Islet precursor cell (in vitro differentiated cells): ENCODE results near the gene PITX3.
"Not testable (repeated sequence)": the region's sequence is repeated elsewhere in the genome, so short reads cannot be mapped to it uniquely, and the experiment has no call there.

Experiments
- DNase-seq: peaks from one replicate; pipeline ENCODE4 v3.0.0-alpha.2; 2018

PITX3 gene

GRCh38 chr10:102254426-102254825 is 13.1 kb upstream of the PITX3 start:
- no peak for DNase-seq

GRCh38 chr10:102252508-102252907 is 11.2 kb upstream of the PITX3 start:
- not testable (repeated sequence) for DNase-seq

GRCh38 chr10:102247734-102248133 is 6.4 kb upstream of the PITX3 start:
- no peak for DNase-seq

- DNase-seq = no peak
Measured at GRCh38 chr10:102246261-102246660, 4.9 kb upstream of the PITX3 start.

- no peak for DNase-seq
Measured at GRCh38 chr10:102245932-102246251, 4.6 kb upstream of the PITX3 start.

GRCh38 chr10:102245082-102245931 is 4.0 kb upstream of the PITX3 start, which contains the start of gene GBF1:
Gene GBF1 (plus strand): TSS chr10:102245532. CDS start chr10:102258939, 13,407 bp downstream.
- DNase-seq = peak; percentile 99

- no peak for DNase-seq
Measured at GRCh38 chr10:102243309-102243708, 2.0 kb upstream of the PITX3 start.

GRCh38 chr10:102242118-102242485 is 790 bp upstream of the PITX3 start:
- DNase-seq = no peak

- no peak for DNase-seq
Measured at GRCh38 chr10:102241032-102241443, 274 bp downstream of the PITX3 start.

- no peak for DNase-seq
Measured at GRCh38 chr10:102240467-102241031, 763 bp downstream of the PITX3 start.

GRCh38 chr10:102237711-102238252 is 3.5 kb downstream of the PITX3 start:
- no peak for DNase-seq

- DNase-seq = no peak
Measured at GRCh38 chr10:102236006-102236405, 5.3 kb downstream of the PITX3 start.

- DNase-seq = peak; percentile 69
Measured at GRCh38 chr10:102235598-102235920, 5.8 kb downstream of the PITX3 start.

GRCh38 chr10:102234888-102235597 is 6.3 kb downstream of the PITX3 start:
- no peak for DNase-seq

GRCh38 chr10:102233997-102234396 is 7.3 kb downstream of the PITX3 start:
- DNase-seq = no peak

- DNase-seq = peak; percentile 78
Measured at GRCh38 chr10:102231357-102232318, 9.7 kb downstream of the PITX3 start.

GRCh38 chr10:102230861-102231356 is 10.4 kb downstream of the PITX3 start:
- DNase-seq = peak; percentile 62

GRCh38 chr10:102230264-102230860 is 10.9 kb downstream of the PITX3 start:
- peak; percentile 79 for DNase-seq

GRCh38 chr10:102229810-102230263 is 11.5 kb downstream of the PITX3 start:
- DNase-seq = peak; percentile 91

- no peak for DNase-seq
Measured at GRCh38 chr10:102227050-102227449, 14.3 kb downstream of the PITX3 start.

- DNase-seq = no peak
Measured at GRCh38 chr10:102226542-102226870, 14.8 kb downstream of the PITX3 start.
